ENCODE data around the gene CCDC93.

DNA sequence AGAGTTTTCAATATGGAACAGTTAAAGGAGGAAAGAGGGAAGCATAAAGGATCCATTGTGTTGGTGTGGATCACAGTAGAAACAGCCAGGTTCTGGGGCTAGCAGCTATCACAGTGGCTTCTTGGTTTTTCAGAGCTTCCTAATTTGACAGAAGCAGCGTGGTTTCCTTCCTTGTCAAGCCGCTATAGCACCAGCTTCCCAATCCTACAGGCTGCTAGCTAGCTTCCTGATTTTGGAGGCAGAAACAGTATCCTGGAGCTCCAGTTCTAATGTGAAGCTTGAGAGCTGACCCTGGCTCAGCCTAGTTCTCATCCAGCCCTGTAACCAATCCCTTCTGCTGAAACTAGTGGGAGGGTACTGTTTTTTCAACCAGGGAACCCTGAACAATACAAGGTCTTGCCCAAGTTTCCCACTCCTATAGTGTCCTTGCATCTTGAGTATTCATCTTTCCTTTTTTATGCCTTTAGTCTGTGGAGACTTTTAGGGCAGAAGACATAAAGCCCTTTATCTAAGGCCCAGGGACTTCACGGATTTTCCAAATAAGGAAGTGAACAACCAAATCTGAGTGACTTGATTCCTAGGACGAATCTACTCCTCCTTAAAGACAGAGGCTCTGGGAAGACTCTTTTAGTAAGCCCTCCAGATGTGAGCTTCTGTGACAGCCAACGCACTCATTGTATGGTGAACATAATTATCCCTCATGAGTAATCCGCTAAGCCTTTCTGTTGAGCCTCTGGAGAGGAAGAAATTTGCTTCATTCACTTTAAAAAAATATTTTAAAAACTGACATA, 33.8 kb downstream of the CCDC93 start:
- no peak for TF ChIP-seq POLR2A (IDR thresholded peaks at IDR 0.05; ENCODE audit: low read depth, low read length)
- TF ChIP-seq, protein P1, sequence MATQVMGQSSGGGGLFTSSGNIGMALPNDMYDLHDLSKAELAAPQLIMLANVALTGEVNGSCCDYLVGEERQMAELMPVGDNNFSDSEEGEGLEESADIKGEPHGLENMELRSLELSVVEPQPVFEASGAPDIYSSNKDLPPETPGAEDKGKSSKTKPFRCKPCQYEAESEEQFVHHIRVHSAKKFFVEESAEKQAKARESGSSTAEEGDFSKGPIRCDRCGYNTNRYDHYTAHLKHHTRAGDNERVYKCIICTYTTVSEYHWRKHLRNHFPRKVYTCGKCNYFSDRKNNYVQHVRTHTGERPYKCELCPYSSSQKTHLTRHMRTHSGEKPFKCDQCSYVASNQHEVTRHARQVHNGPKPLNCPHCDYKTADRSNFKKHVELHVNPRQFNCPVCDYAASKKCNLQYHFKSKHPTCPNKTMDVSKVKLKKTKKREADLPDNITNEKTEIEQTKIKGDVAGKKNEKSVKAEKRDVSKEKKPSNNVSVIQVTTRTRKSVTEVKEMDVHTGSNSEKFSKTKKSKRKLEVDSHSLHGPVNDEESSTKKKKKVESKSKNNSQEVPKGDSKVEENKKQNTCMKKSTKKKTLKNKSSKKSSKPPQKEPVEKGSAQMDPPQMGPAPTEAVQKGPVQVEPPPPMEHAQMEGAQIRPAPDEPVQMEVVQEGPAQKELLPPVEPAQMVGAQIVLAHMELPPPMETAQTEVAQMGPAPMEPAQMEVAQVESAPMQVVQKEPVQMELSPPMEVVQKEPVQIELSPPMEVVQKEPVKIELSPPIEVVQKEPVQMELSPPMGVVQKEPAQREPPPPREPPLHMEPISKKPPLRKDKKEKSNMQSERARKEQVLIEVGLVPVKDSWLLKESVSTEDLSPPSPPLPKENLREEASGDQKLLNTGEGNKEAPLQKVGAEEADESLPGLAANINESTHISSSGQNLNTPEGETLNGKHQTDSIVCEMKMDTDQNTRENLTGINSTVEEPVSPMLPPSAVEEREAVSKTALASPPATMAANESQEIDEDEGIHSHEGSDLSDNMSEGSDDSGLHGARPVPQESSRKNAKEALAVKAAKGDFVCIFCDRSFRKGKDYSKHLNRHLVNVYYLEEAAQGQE (IDR thresholded peaks at IDR 0.05; ENCODE audit: low read depth, low read length), result no peak
- TF ChIP-seq, protein P2, sequence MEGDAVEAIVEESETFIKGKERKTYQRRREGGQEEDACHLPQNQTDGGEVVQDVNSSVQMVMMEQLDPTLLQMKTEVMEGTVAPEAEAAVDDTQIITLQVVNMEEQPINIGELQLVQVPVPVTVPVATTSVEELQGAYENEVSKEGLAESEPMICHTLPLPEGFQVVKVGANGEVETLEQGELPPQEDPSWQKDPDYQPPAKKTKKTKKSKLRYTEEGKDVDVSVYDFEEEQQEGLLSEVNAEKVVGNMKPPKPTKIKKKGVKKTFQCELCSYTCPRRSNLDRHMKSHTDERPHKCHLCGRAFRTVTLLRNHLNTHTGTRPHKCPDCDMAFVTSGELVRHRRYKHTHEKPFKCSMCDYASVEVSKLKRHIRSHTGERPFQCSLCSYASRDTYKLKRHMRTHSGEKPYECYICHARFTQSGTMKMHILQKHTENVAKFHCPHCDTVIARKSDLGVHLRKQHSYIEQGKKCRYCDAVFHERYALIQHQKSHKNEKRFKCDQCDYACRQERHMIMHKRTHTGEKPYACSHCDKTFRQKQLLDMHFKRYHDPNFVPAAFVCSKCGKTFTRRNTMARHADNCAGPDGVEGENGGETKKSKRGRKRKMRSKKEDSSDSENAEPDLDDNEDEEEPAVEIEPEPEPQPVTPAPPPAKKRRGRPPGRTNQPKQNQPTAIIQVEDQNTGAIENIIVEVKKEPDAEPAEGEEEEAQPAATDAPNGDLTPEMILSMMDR (IDR thresholded peaks at IDR 0.05 in 2 of 3, conservative IDR thresholded peaks at IDR 0.05 in 1 of 3; ENCODE audit: control insufficient read depth in 2 of 3, extremely low read depth in 1 of 3, insufficient read depth in 1 of 3, low read depth in 3 of 3, low read length in 3 of 3), result no peak

All from GM12878 (cell line).